ENCODE results near the gene SIGLEC6. TPM values are rescaled to one million over a fixed set of nuclear protein-coding genes. Genes with fewer than 3 reads are reported as not detected.
A peak's percentile ranks its signal among the peaks of the same experiment; 100 is the strongest.

Gene SIGLEC6
- total and polyA plus RNA-seq, 9 donors = 0.07 to 0.29 (median 0.22) TPM; not detected in 4

DNA sequence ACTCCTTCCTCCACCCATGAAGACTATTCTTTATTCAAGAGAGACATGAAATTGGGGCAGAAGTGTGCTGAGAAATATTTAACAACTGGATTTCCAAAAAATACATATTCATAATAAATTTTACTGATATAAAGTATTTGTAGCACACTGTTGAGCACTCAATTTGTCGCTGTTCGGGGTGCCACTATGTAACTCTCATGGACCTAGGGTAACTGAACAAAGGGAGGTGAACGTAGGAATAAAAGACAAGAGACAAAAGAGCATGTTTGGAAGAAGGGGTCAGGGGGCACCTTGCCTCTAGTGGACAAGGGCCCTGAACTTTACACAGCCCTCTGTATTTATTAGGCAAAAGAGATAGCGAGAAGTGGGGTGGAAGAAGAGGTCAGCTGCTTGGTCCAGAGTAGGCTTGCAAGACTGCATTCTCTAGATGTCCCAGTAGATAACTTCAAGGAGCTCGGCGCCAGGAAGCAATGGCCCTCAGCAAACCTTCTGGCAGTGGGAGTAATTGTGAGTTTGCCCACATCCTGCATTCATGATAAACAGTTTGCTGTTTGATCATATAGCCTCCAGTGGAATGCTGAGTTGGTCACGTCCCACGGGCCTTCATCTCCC, 35.1 kb upstream of the SIGLEC6 start:
- no peak overlapping the region for H3K4me3 ChIP-seq (ENCODE audit: low read length)
- H3K36me3 ChIP-seq (ENCODE audit: control insufficient read depth, insufficient read depth, low read length) = no peaks in the 10 kb centered on the region
- 83% methylated on average over 1 of the region's 8 CpGs for WGBS (ENCODE audit: insufficient coverage)
- H3K9me3 ChIP-seq (replicated peaks; ENCODE audit: control insufficient read depth, low read depth, low read length) = no peaks in the 10 kb centered on the region
- H3K27ac ChIP-seq (ENCODE audit: low read length) = no peak overlapping the region
- H3K27me3 ChIP-seq (ENCODE audit: control insufficient read depth, insufficient read depth, low read length) = peaks cover 12% of the 10 kb centered on the region
- no peak for DNase-seq
- peaks cover 2% of the 10 kb centered on the region for H3K4me1 ChIP-seq (ENCODE audit: control insufficient read depth, insufficient read depth, low read length)

DNA sequence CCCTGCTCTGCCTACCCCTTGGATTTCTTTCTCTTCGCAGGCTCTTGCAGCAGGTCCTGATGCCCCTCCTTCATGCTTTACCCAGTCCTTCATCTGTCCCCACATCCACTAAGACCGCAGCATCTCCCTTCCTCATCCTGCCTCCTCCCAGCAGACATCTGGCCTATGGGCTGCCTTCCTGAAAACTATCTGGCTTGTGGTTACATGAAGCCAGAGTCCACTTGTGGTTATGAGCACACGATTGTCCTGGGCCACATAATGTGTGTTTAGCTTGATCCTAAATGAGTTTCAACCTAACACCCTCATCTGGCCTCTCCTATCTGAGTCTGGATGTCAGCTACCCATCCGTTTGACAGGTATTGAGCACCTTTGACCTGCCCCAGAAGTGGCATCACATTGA, 34.1 kb upstream of the SIGLEC6 start:
- no peak overlapping the region for H3K27ac ChIP-seq (ENCODE audit: low read length)
- no peaks in the 10 kb centered on the region for H3K4me1 ChIP-seq (ENCODE audit: control insufficient read depth, insufficient read depth, low read length)
- peaks cover 12% of the 10 kb centered on the region for H3K27me3 ChIP-seq (ENCODE audit: control insufficient read depth, insufficient read depth, low read length)
- H3K9me3 ChIP-seq (replicated peaks; ENCODE audit: control insufficient read depth, low read depth, low read length) = no peaks in the 10 kb centered on the region
- WGBS (ENCODE audit: insufficient coverage) = 53% methylated on average over 2 of the region's 4 CpGs
- H3K4me3 ChIP-seq (ENCODE audit: low read length) = no peak overlapping the region
- DNase-seq = no peak
- H3K36me3 ChIP-seq (ENCODE audit: control insufficient read depth, insufficient read depth, low read length) = no peaks in the 10 kb centered on the region

DNA sequence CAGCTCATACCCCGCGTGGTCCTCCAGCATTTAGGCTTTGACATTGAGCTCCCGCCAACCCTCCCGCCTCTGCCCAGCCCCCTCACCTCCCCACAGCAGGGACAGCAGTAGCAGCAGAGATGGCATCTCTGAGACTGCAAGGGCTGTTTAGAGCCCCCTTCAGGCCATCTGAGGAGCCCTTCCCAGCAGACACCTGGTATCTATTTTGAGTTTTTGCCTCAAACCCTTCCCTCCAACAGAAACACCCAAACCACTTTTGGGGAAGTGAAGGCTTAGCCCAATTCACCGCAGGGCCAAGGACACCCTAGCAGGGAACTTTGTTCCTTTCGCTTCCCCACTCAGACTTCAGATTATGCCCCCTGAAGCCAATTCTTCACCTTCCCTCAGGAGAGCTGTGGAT, 33.3 kb upstream of the SIGLEC6 start:
- no peaks in the 10 kb centered on the region for H3K9me3 ChIP-seq (replicated peaks; ENCODE audit: control insufficient read depth, low read depth, low read length)
- WGBS (ENCODE audit: insufficient coverage) = 25% methylated on average over 3 of the region's 6 CpGs
- H3K4me3 ChIP-seq (ENCODE audit: low read length) = no peak overlapping the region
- no peaks in the 10 kb centered on the region for H3K4me1 ChIP-seq (ENCODE audit: control insufficient read depth, insufficient read depth, low read length)
- H3K27ac ChIP-seq (ENCODE audit: low read length) = no peak overlapping the region
- H3K27me3 ChIP-seq (ENCODE audit: control insufficient read depth, insufficient read depth, low read length) = peaks cover 12% of the 10 kb centered on the region
- H3K36me3 ChIP-seq (ENCODE audit: control insufficient read depth, insufficient read depth, low read length) = no peaks in the 10 kb centered on the region
- DNase-seq = no peak

DNA sequence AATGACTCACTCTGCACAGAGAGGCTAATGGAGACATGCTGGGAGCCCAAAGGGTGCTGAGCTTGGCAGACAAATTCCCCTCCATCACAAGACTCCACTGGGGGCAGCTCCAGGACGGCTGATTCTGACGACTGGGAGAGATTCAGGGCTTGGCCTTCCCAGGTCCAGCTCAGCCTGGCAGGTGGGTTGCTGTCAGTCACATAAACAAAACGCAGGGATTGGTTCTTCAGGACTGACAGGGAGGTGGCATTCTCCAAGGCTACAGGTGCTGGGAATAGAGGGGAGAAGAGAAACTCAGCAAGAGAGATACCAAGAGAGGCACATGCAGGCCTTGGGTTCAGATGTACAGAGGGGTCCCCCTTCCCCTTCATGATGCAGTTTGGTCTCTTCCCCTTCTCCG, 28.9 kb upstream of the SIGLEC6 start:
- H3K9me3 ChIP-seq (replicated peaks; ENCODE audit: control insufficient read depth, low read depth, low read length) = no peaks in the 10 kb centered on the region
- H3K36me3 ChIP-seq (ENCODE audit: control insufficient read depth, insufficient read depth, low read length) = no peaks in the 10 kb centered on the region
- no peak overlapping the region for H3K27ac ChIP-seq (ENCODE audit: low read length)
- no peak for DNase-seq
- H3K4me1 ChIP-seq (ENCODE audit: control insufficient read depth, insufficient read depth, low read length) = no peaks in the 10 kb centered on the region
- peaks cover 8% of the 10 kb centered on the region for H3K27me3 ChIP-seq (ENCODE audit: control insufficient read depth, insufficient read depth, low read length)
- H3K4me3 ChIP-seq (ENCODE audit: low read length) = no peak overlapping the region
- 0% methylated on average over 2 of the region's 4 CpGs for WGBS (ENCODE audit: insufficient coverage)

DNA sequence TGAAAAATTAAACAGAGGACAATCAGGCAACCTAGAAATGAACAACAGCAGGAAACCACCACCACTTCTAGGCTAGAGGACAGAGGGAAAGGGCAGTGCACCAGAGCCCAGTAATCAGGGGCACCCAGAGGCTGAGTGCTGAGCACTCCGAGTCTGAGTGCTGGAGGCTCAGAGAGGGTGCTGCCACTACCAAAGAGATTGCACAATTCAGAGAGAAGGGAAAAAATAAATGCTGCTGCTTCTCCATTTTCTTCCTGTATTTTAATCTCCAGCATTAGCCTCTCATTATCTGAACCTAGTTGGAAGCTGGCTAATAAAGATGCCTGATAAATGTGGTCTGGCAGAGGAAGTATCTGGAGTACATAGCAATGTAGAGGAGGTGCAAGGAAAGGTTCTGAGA, 27.8 kb upstream of the SIGLEC6 start:
- no peaks in the 10 kb centered on the region for H3K4me1 ChIP-seq (ENCODE audit: control insufficient read depth, insufficient read depth, low read length)
- no peaks in the 10 kb centered on the region for H3K36me3 ChIP-seq (ENCODE audit: control insufficient read depth, insufficient read depth, low read length)
- no peak overlapping the region for H3K4me3 ChIP-seq (ENCODE audit: low read length)
- H3K27me3 ChIP-seq (ENCODE audit: control insufficient read depth, insufficient read depth, low read length) = peaks cover 2% of the 10 kb centered on the region
- no peaks in the 10 kb centered on the region for H3K9me3 ChIP-seq (replicated peaks; ENCODE audit: control insufficient read depth, low read depth, low read length)
- no peak for DNase-seq
- no CpG with 5 or more reads among the region's 1 CpG for WGBS (ENCODE audit: insufficient coverage)
- no peak overlapping the region for H3K27ac ChIP-seq (ENCODE audit: low read length)

DNA sequence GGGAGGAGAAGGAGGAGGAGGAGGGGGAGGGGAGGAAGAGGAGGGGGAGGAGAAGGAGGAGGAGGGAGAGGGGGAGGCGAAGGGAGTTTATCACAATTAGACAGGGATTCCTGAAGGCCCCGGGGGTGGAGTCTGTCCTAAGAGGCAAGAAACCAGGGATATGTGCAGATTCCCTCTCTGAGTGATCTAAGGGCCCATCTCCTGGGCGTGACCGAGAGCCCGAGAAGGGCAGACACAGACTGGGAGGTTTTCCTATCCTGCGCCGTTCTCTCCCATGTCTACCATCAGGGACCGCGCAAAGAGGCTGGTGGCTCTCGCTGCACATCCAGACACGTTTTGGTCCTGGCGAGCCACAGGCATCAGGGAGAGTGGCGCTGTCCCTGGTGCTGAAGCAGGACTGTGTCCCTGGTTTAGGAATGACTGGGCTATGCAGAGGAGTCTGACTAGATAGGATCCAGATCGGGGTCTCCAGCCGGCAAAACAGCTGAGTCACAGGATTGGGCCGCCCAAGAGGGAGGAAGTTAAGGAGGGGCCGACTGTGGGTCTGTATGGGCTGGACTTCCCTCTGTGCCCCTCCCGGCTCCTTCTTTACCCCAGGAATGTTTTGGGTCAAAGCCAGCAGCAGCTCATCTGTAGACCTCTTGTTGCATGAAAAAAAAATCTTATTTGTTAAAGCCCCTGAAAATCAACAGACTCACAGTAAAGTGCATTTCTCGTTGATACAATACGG, 21.7 kb upstream of the SIGLEC6 start:
- H3K4me3 ChIP-seq (ENCODE audit: low read length) = no peak overlapping the region
- H3K36me3 ChIP-seq (ENCODE audit: control insufficient read depth, insufficient read depth, low read length) = no peaks in the 10 kb centered on the region
- peak; percentile 83 for DNase-seq
- no peak overlapping the region for H3K27ac ChIP-seq (ENCODE audit: low read length)
- H3K27me3 ChIP-seq (ENCODE audit: control insufficient read depth, insufficient read depth, low read length) = no peaks in the 10 kb centered on the region
- 3% methylated on average over 9 of the region's 20 CpGs for WGBS (ENCODE audit: insufficient coverage)
- H3K9me3 ChIP-seq (replicated peaks; ENCODE audit: control insufficient read depth, low read depth, low read length) = no peaks in the 10 kb centered on the region
- no peaks in the 10 kb centered on the region for H3K4me1 ChIP-seq (ENCODE audit: control insufficient read depth, insufficient read depth, low read length)

DNA sequence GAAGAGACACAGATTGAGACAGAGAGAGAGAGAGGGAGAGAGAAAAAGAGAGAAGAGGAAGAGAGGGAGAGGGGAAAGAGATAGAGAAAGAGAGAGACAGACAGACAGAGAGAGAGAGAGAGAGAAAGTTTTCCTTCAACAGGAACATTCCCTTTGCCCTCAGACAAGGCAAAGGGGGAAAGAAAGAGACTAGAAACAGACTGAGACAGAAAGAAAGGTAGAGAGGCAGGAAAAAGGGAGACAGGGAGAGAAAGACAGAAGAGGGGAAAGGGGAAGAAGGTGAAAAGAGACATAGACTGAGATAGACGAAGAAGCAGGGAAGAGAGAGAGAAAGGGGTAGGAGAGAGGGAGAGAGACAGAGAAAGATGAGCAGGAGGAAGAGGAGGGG, 21.1 kb upstream of the SIGLEC6 start:
- H3K27me3 ChIP-seq (ENCODE audit: control insufficient read depth, insufficient read depth, low read length) = no peaks in the 10 kb centered on the region
- no CpG with 5 or more reads among the region's 1 CpG for WGBS (ENCODE audit: insufficient coverage)
- H3K4me3 ChIP-seq (ENCODE audit: low read length) = no peak overlapping the region
- no peak for DNase-seq
- no peaks in the 10 kb centered on the region for H3K36me3 ChIP-seq (ENCODE audit: control insufficient read depth, insufficient read depth, low read length)
- H3K9me3 ChIP-seq (replicated peaks; ENCODE audit: control insufficient read depth, low read depth, low read length) = no peaks in the 10 kb centered on the region
- H3K4me1 ChIP-seq (ENCODE audit: control insufficient read depth, insufficient read depth, low read length) = no peaks in the 10 kb centered on the region
- H3K27ac ChIP-seq (ENCODE audit: low read length) = no peak overlapping the region

DNA sequence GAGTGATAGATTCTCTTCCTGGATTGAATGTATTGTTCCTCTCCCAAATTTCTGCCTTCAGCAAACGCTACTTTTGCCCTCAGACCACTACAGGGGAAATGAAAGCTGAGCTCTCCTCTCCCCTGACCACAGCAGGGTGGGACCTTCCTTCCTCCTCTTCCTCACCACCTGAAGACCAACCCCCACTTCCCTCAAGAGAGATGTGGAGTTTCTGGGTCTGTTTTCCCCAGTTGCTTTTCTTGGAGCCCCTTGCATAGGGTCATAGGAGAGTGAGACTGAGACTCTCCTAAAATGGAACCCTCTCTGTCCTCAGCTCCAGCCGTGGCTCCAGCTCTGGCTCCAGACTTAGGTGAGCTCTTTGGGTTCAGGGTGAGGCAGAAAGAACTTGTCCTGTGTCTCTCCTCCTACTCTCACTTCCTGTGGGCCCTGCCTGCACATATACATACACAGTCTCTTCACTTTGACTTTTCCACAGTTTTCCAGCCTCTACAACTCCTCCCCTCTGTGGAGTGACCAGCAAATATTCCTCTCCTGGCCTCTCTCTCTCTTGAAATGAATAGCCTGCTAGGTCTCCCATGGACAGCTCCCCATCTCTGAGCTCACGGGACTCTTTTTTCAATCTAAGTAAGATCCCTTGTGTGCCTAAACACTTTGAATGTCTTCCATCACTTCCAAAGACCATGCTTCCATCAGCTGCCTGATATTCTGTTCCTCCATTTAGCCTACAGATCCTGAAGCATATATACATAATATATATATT, 20.4 kb upstream of the SIGLEC6 start:
- H3K36me3 ChIP-seq (ENCODE audit: control insufficient read depth, insufficient read depth, low read length) = no peaks in the 10 kb centered on the region
- no peak for DNase-seq
- WGBS (ENCODE audit: insufficient coverage) = 49% methylated on average over 2 of the region's 3 CpGs
- no peaks in the 10 kb centered on the region for H3K4me1 ChIP-seq (ENCODE audit: control insufficient read depth, insufficient read depth, low read length)
- H3K9me3 ChIP-seq (replicated peaks; ENCODE audit: control insufficient read depth, low read depth, low read length) = no peaks in the 10 kb centered on the region
- no peak overlapping the region for H3K27ac ChIP-seq (ENCODE audit: low read length)
- no peak overlapping the region for H3K4me3 ChIP-seq (ENCODE audit: low read length)
- no peaks in the 10 kb centered on the region for H3K27me3 ChIP-seq (ENCODE audit: control insufficient read depth, insufficient read depth, low read length)

DNA sequence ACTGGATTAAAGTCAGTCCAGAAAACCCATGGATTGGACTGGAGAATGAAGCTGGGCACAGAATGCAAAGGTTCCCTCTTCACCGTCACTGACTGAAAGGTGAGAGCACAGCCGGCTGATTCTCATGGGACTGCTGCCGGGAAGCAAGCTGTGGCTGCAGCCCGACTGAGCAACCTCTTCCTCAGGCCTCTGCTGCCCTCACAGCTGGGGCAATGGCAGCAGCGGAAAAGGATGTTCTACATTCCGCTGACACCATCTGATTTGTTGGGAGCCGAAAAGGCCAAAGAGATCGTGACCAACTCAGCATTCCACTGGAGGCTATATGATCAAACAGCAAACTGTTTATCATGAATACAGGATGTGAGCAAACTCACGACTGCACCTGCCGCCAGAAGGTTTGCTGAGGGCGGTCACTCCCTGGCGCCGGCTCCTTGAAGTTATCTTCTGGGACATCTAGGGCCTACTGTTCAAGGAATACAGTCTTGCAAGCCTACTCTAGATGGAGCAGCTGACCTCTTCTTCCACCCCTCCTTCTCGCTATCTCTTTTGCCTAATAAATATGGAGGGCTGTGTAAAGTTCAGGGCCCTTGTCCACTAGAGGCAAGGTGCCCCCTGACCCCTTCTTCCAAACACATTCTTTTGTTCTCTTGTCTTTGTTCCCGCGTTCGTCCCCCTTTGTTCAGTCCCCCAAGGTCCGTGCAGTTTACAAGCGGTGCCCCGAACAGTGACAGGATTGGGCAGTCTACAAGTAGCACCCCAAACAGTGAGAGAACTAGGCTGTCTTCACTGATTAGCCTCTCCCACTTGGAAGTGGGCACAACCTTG, 19.6 kb upstream of the SIGLEC6 start:
- H3K27ac ChIP-seq (ENCODE audit: low read length) = no peak overlapping the region
- DNase-seq = no peak
- no peaks in the 10 kb centered on the region for H3K27me3 ChIP-seq (ENCODE audit: control insufficient read depth, insufficient read depth, low read length)
- H3K9me3 ChIP-seq (replicated peaks; ENCODE audit: control insufficient read depth, low read depth, low read length) = no peaks in the 10 kb centered on the region
- H3K36me3 ChIP-seq (ENCODE audit: control insufficient read depth, insufficient read depth, low read length) = no peaks in the 10 kb centered on the region
- no peak overlapping the region for H3K4me3 ChIP-seq (ENCODE audit: low read length)
- 69% methylated on average over 15 of the region's 20 CpGs for WGBS (ENCODE audit: insufficient coverage)
- no peaks in the 10 kb centered on the region for H3K4me1 ChIP-seq (ENCODE audit: control insufficient read depth, insufficient read depth, low read length)

Measured in muscle of leg (tissue), 11 donors.